Mononuclear cell (primary cell): ENCODE measurements around the gene FXN. TPM values are rescaled to one million over a fixed set of nuclear protein-coding genes. Genes with fewer than 3 reads are reported as not detected.

Experiments used
- H3K27me3 ChIP-seq: 2 replicates; pipeline ENCODE4 v1.6.0; 2011; ENCODE audit warnings: low read length, control low read depth; ENCODE audit not compliant: insufficient read depth
- H3K4me1 ChIP-seq: 2 replicates; pipeline ENCODE4 v1.5.1; 2011; ENCODE audit warnings: mild to moderate bottlenecking, low read length, control low read depth; ENCODE audit not compliant: insufficient read depth
- H3K4me3 ChIP-seq: 2 replicates; pipeline ENCODE4 v1.5.1; 2011; ENCODE audit warnings: mild to moderate bottlenecking, low read length, moderate library complexity
- H3K9me3 ChIP-seq: 2 replicates; pipeline ENCODE4 v1.5.1; 2011; ENCODE audit warnings: low read depth, mild to moderate bottlenecking, control low read depth, low read length
- total RNA-seq: library from RNA; depleted of rRNA; stranded (reverse); fragments of >200 nt; gene quantifications from one replicate; pipeline ENCODE4 v1.2.3, GENCODE V29; 2012

Gene FXN
- total RNA-seq, 1 donor: 4.0 TPM

GRCh38 chr9:69121155-69122081 is 85.9 kb downstream of the FXN start:
- peak overlapping the region; percentile 51 for H3K4me3 ChIP-seq

GRCh38 chr9:69122082-69122548 is 86.6 kb downstream of the FXN start:
- Histone ChIP-seq H3K9me3 (no peaks in the 10 kb centered on the region), H3K4me3 (peak overlapping the region; percentile 51), H3K27me3 (peaks cover 3% of the 10 kb centered on the region), H3K4me1 (peaks cover 17% of the 10 kb centered on the region)

More at GRCh38 chr9:69121155-69122081, 85.9 kb downstream of the FXN start:
- Histone ChIP-seq H3K9me3 (no peaks in the 10 kb centered on the region), H3K27me3 (peaks cover 3% of the 10 kb centered on the region), H3K4me1 (peaks cover 17% of the 10 kb centered on the region)

- Histone ChIP-seq H3K9me3 (no peaks in the 10 kb centered on the region), H3K4me3 (peak overlapping the region; percentile 51), H3K4me1 (peaks cover 17% of the 10 kb centered on the region), H3K27me3 (peaks cover 3% of the 10 kb centered on the region)
Measured at GRCh38 chr9:69122549-69123141, 87.1 kb downstream of the FXN start.

- Histone ChIP-seq H3K9me3 (no peaks in the 10 kb centered on the region), H3K4me1 (no peaks in the 10 kb centered on the region), H3K27me3 (no peaks in the 10 kb centered on the region), H3K4me3 (no peak overlapping the region)
Measured at GRCh38 chr9:69130456-69131441, 95.2 kb downstream of the FXN start.

GRCh38 chr9:69131682-69132081 is 96.1 kb downstream of the FXN start:
- no peaks in the 10 kb centered on the region for H3K27me3 ChIP-seq
- H3K4me1 ChIP-seq: no peaks in the 10 kb centered on the region
- no peak overlapping the region for H3K4me3 ChIP-seq
- no peaks in the 10 kb centered on the region for H3K9me3 ChIP-seq

GRCh38 chr9:69132361-69132760 is 96.8 kb downstream of the FXN start:
- Histone ChIP-seq H3K9me3 (no peaks in the 10 kb centered on the region), H3K4me1 (no peaks in the 10 kb centered on the region), H3K27me3 (no peaks in the 10 kb centered on the region), H3K4me3 (no peak overlapping the region)

GRCh38 chr9:69134412-69134811 is 98.9 kb downstream of the FXN start:
- H3K9me3 ChIP-seq: no peaks in the 10 kb centered on the region
- H3K4me1 ChIP-seq: no peaks in the 10 kb centered on the region

GRCh38 chr9:69136185-69136584 is 100.6 kb downstream of the FXN start:
- Histone ChIP-seq H3K4me3 (no peak overlapping the region), H3K27me3 (no peaks in the 10 kb centered on the region), H3K4me1 (no peaks in the 10 kb centered on the region), H3K9me3 (no peaks in the 10 kb centered on the region)

More at GRCh38 chr9:69134412-69134811, 98.9 kb downstream of the FXN start:
- H3K27me3 ChIP-seq: no peaks in the 10 kb centered on the region
- no peak overlapping the region for H3K4me3 ChIP-seq

- H3K4me1 ChIP-seq: no peaks in the 10 kb centered on the region
- no peaks in the 10 kb centered on the region for H3K27me3 ChIP-seq
- H3K9me3 ChIP-seq: no peaks in the 10 kb centered on the region
- H3K4me3 ChIP-seq: no peak overlapping the region
Measured at GRCh38 chr9:69136779-69137178, 101.2 kb downstream of the FXN start.

GRCh38 chr9:69137311-69137710 is 101.8 kb downstream of the FXN start:
- Histone ChIP-seq H3K4me1 (no peaks in the 10 kb centered on the region), H3K4me3 (no peak overlapping the region), H3K9me3 (no peaks in the 10 kb centered on the region), H3K27me3 (no peaks in the 10 kb centered on the region)

- Histone ChIP-seq H3K4me3 (no peak overlapping the region), H3K27me3 (no peaks in the 10 kb centered on the region), H3K9me3 (no peaks in the 10 kb centered on the region), H3K4me1 (no peaks in the 10 kb centered on the region)
Measured at GRCh38 chr9:69139596-69139995, 104.0 kb downstream of the FXN start.

GRCh38 chr9:69140123-69140735 is 104.7 kb downstream of the FXN start:
- Histone ChIP-seq H3K27me3 (no peaks in the 10 kb centered on the region), H3K9me3 (no peaks in the 10 kb centered on the region), H3K4me1 (no peaks in the 10 kb centered on the region), H3K4me3 (no peak overlapping the region)

- Histone ChIP-seq H3K4me1 (no peaks in the 10 kb centered on the region), H3K27me3 (no peaks in the 10 kb centered on the region), H3K9me3 (no peaks in the 10 kb centered on the region), H3K4me3 (no peak overlapping the region)
Measured at GRCh38 chr9:69141851-69142250, 106.3 kb downstream of the FXN start.

GRCh38 chr9:69143291-69143690 is 107.7 kb downstream of the FXN start:
- no peak overlapping the region for H3K4me3 ChIP-seq
- no peaks in the 10 kb centered on the region for H3K4me1 ChIP-seq
- H3K9me3 ChIP-seq: no peaks in the 10 kb centered on the region
- no peaks in the 10 kb centered on the region for H3K27me3 ChIP-seq
